Hippocampal formation (tissue), 2 donors: ENCODE results near the gene SPINT1.

ENCODE experiments used
- DNase-seq, 2 donors: peaks; one replicate each; lab custom pipeline; 2025; lab: John Stamatoyannopoulos, UW

The SPINT1 gene

DNA sequence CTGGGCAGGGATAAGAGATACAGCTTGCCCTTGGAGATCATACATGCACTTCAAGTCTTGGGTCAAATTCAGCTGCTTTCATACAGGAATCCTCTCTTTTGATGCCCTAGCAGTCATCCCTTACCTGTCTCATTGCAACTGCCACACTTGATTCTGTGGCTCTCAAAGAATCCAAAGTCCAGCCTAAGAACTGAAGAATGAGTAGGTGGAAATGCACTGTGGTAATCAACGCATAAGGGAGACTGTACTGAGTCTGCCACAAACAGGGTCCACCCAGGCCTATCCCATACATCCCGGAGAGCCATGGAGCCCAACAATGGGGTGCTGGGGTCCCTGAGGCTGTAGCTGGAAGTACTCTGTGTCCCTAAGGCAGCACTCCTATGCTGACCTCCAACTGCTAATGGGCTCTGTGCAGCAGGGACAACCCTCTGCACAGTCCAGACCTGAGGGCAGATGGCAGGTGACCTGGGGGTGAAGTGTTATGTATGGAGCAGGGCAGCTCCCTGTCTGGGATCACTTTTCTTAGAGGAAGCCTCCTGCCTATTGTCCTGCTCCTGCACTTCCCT lies 48.7 kb downstream of the SPINT1 start:
- no peak for DNase-seq

DNA sequence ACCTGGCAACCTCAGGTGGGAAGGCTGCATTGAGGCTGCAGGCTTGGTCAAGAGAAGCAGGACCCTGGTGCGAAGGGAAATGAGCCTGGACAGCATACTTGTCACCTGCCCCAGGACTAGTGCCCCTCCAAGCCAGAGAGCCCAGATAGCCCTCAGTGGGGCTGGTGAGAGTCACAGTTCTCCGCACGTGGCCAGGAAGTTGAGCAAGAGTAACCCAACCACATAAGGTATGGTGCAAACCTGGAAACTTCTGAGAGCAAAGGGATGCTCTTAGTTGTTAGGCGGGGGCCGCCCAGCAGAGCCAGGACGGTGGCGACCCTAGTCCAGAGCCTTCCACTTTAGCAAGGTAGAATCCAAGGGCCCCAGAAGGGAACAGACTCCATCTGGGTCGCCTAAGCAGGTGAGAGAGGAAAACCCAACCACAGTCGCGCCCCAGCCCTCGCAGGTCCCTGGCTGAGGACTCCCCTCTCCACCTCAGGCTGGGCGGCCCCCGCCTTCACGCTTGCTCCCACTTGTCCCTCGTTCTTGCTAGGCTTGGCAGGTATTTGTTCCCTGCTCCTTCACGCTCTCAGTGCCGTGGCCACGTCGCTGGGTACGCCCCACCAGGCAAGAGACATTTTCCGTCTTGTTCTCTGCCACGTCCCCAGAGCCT lies 49.3 kb downstream of the SPINT1 start:
- no peak for DNase-seq

DNA sequence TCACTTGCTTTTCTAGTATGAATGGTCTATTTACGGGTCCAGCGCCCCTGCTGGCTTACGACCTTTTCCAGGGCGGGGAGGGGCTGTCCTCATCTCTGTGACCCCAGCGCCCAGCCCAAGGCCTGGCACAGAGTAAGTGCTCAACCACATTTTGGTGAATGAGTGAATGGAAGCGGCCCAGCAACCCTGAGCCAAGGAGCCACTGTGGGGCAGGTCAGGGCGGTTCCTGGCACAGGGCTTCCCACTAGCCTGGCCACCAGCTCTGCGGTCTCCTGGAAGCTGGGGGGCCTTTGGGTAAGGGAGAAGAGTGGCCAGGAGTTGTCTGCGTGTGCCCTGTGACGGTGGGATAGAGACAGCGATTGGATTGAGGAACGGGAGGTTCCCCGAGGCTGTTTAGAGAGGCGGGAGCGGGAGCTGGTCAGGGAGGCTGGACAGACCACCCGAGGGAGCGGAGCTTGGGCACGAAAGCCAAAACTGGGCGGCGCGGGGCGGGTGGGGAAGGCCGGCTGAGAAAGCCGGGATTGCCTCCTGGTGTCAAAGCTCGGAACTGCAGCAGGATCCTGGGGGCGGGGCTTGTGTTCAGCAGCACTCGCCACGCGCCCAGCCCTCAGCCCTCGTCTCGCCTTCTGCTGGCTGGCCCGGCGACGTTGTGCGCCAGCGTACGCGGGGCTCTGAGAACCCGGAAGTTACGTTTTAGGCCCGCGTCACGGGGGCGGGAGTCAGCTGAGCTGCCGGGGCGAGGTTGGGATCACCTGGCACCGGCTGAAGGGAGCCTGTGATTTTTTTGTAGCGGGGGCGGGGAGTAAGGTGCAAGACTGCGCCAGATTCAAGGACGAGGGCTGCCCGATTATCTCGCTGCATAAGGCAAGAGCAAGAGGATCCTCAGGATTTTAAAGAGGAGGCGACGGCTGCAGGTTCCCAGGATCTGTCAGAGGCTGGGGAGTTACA lies 50.2 kb downstream of the SPINT1 start, which contains the start of gene VPS18:
VPS18 (plus strand) TSS at position 718 of the 948 bp plus-strand sequence. CDS start 319 bp downstream, outside the sequence.
- DNase-seq: peak; percentile 97

DNA sequence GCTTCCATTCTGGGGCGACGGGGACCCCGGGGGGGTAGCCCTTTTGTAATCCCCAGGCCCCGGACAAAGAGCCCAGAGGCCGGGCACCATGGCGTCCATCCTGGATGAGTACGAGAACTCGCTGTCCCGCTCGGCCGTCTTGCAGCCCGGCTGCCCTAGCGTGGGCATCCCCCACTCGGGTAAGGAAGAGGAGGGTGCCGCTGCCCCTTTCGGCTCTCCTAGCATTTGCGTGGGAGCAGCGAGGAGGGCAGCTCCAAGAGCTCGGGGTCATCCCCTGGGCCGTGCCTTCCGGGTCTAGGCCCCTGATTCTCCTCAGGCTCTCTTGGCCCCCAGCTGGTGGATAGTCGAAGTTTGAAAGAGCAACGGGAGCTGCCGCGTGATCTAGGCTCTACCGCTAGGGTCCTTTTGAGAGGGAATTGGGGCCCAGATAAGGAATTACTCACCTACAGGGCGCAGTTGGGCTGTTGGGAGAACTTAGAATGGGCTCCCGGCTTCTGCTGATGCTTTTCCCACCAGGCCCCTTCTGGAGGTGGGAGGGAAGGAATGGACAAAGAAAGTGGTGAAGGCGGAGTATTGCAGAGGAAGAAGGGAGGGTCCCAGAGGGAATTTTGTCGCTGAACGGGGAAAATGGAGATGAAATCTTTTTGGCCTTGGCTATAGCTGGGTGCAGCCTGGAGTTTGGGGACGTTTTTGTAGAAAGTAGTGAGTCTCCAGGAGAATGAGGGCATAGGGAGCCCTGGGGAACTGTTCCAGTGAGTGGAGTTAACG lies 51.0 kb downstream of the SPINT1 start:
- DNase-seq: no peak

DNA sequence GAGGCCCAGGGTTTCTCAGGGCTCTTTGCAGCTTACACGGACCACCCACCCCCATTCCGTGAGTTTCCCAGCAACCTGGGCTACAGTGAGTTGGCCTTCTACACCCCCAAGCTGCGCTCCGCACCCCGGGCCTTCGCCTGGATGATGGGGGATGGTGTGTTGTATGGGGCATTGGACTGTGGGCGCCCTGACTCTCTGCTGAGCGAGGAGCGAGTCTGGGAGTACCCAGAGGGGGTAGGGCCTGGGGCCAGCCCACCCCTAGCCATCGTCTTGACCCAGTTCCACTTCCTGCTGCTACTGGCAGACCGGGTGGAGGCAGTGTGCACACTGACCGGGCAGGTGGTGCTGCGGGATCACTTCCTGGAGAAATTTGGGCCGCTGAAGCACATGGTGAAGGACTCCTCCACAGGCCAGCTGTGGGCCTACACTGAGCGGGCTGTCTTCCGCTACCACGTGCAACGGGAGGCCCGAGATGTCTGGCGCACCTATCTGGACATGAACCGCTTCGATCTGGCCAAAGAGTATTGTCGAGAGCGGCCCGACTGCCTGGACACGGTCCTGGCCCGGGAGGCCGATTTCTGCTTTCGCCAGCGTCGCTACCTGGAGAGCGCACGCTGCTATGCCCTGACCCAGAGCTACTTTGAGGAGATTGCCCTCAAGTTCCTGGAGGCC lies 55.8 kb downstream of the SPINT1 start:
- no peak for DNase-seq

DNA sequence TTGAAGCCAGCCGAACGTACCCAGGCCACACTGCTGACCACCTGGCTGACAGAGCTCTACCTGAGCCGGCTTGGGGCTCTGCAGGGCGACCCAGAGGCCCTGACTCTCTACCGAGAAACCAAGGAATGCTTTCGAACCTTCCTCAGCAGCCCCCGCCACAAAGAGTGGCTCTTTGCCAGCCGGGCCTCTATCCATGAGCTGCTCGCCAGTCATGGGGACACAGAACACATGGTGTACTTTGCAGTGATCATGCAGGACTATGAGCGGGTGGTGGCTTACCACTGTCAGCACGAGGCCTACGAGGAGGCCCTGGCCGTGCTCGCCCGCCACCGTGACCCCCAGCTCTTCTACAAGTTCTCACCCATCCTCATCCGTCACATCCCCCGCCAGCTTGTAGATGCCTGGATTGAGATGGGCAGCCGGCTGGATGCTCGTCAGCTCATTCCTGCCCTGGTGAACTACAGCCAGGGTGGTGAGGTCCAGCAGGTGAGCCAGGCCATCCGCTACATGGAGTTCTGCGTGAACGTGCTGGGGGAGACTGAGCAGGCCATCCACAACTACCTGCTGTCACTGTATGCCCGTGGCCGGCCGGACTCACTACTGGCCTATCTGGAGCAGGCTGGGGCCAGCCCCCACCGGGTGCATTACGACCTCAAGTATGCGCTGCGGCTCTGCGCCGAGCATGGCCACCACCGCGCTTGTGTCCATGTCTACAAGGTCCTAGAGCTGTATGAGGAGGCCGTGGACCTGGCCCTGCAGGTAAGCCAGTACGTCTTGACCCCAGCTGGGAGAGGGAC lies 56.6 kb downstream of the SPINT1 start:
- DNase-seq: no peak

DNA sequence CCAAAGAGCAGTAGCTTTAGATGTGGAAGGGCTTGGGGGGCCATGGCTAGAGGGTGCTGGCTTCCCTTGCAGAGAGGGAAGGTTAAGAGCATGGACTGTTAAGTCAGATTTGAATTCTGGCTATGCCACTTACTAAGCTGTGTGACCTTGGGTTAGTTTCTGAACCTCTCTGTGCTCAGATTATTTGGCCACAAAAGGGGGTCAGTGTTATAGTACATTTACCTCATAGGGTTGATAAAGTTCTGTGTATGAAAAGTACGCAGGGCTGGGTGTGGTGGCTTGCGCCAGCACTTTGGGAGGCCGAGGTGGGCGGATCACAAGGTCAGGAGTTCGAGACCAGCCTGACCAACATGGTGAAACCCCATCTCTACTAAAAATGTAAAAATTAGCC lies 57.2 kb downstream of the SPINT1 start:
- no peak for DNase-seq

DNA sequence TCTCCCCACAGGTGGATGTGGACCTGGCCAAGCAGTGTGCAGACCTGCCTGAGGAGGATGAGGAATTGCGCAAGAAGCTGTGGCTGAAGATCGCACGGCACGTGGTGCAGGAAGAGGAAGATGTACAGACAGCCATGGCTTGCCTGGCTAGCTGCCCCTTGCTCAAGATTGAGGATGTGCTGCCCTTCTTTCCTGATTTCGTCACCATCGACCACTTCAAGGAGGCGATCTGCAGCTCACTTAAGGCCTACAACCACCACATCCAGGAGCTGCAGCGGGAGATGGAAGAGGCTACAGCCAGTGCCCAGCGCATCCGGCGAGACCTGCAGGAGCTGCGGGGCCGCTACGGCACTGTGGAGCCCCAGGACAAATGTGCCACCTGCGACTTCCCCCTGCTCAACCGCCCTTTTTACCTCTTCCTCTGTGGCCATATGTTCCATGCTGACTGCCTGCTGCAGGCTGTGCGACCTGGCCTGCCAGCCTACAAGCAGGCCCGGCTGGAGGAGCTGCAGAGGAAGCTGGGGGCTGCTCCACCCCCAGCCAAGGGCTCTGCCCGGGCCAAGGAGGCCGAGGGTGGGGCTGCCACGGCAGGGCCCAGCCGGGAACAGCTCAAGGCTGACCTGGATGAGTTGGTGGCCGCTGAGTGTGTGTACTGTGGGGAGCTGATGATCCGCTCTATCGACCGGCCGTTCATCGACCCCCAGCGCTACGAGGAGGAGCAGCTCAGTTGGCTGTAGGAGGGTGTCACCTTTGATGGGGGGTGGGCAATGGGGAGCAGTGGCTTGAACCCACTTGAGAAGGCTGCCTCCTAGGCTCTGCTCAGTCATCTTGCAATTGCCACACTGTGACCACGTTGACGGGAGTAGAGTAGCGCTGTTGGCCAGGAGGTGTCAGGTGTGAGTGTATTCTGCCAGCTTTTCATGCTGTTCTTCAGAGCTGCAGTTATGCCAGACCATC lies 59.0 kb downstream of the SPINT1 start:
- DNase-seq: peak; percentile 2 to 36

DNA sequence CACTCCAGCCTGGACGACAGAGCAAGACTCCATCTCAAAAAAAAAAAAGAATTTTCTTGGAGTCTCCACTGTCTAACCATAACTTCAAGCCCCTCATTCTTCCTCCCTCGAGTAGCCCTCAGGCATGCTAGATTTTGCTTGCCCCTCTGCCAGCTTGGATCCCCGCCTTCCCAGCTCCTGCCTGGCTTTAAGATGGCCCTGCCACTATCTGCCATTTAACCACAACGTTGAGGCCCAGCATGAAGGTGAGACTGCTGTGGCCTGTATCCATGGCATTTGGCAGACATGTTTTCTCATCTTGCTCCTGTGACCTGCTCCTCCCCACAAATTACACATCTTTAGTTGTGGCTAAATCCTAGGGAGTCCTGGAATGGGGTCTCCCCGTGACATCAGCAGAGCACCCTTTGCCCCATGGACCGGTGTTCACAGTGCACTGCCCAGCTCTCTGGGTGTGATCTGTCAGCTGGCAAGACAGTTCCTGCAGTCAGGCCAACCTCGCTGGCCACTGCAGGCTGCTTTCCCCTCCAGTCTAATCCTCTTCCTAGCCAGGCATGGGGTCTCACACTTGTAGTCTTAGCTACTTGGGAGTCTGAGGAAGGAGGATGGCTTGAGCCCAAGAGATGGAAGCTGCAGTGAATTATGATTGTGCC lies 60.8 kb downstream of the SPINT1 start:
- no peak for DNase-seq

DNA sequence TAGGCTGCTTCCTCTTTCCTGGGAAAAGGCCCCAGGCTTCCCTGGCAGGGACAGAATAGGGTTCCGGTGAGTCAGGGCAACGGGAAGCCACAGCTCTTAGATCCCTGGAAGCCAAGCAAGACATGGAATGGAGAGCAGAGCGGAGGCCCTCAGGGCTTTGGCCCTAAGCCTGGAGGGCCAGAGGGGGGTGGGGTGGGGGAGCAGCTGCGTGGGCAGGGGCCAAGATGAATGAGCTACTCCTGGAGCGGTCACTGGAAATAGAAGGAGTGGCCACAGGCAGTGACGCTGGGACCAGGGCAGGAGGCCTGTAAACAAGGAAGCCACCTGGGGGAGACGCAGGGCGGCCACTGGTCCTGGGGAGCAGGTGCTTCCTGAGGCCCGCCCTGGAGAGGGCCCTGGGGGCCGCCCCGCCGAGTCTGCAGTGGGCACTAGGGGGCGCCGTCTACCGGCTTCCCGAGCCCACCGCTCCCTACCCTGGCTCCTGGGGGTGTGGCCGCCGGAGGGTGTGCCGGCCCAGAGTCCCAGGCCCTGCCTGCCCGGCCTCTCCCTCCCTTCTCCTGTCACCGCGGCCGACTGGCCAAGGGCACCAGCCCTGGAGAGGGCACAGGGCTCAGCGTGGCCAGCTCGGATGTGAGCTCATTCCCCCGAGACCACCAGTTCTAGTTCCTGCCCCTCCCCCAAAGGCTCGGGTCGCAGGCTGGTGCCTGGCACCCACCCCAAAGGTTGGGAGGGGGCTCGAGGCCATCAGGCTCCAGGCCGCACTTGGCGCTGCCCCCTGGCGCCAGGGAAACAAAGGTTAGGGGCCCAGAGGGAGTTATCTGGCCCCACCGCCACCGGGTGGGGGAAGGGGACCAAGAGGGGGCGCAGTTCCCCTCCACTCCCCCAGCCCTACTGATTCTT lies 62.5 kb downstream of the SPINT1 start:
- peak; percentile 26 to 57 for DNase-seq

DNA sequence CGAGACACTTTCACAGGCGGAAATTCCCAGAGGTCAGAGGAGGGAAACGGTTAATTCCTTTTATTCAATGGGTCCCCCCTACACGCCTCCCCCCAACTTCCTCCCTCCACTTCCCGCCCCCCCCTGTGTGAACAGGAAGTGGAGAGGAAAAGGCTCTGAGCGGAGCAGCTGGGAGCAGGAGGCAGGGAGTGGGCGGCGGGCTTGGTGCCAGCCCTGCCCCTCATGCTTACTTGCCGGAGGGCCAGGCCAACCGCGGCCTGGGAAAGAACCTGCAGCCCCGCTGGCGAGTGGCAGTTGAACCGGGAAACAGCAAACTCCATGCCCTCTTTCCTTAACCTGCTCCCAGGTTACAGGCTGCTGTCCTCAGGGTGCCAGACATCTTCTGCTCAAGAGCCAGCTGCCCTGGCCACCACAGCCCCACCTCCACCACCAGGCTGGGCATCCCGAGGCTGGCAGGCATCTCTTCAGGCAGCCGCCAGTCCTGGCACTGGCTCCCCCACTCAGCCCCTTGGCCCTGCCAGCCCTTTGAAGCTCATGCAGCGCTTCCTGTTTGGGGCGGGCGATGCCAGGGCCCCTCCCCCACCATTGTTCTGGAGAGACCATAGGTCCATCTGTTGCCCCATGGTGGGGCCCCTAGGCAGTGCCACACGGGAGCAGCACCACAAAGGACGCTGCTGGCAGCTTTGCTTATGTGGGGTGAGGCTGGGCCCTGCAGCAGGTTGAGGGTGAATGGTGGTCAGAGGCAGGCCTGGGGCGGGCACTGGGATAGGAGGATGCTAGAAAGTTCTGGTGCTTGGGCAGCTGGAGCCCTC lies 63.3 kb downstream of the SPINT1 start:
- DNase-seq: peak in 1 of 2 donors; percentile 29
